ENCODE results near the gene DPP6. TPM values are rescaled to one million over a fixed set of nuclear protein-coding genes. Genes with fewer than 3 reads are reported as not detected.

Gene DPP6
- total RNA-seq, 2 experiments from 2014 or later: not detected

DNA sequence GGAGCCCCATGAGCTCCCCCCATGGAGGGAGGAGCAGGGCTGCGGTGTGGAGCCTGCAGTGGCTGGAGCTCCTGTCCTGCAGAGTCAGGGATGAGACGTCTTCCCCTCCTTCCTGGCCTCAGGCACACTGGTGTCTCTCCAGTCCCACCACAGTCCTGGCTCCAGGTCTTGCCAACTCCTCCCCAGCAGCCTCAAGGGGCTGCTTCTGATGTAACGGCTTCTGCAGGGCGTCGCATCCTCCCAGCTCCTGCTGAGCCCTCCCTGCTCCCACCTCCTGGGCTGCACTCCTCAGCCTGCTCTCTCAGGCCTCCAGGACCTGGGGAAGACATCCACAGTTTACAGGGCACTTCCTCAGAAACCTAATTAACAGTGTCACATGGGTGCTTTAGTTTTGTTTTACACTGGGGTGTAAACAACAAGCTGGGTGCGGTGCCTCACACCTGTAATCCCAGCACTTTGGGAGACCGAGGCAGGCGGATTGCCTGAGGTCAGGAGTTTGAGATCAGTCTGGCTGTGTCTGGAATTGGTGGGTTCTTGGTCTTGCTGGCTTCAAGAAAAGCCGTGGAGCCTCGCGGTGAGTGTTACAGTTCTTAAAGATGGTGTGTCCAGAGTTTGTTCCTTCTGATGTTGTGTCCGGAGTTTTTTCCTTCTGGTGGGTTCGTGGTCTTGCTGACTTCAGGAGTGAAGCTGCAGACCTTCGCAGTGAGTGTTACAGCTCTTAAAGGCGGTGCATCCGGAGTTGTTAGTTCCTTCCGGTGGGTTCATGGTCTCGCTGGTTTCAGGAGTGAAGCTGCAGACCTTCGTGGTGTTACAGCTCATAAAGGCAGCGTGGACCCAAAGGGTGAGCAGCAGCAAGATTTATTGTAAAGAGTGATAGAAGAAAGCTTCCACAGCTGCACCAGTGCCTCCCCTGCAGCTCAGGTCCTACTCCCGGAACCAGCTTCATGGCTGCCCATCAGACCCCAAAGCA, 855.7 kb downstream of the DPP6 start:
- no peak for ATAC-seq (ENCODE audit: poor library complexity)
- POLR2A ChIA-PET: no interaction called here
- Histone ChIP-seq H3K36me3 (ENCODE audit: insufficient read depth, low read length) (no peaks in the 10 kb centered on the region), H3K9me3 (ENCODE audit: control insufficient read depth in 1 of 2, insufficient read depth in 1 of 2, low read length in 2 of 2) (peaks cover 0 to 12% of the 10 kb centered on the region in 2 experiments), H3K27me3 (ENCODE audit: control insufficient read depth in 1 of 2, insufficient read depth in 2 of 2, low read length in 2 of 2) (no peaks in the 10 kb centered on the region), H3K4me1 (ENCODE audit: insufficient read depth, low read length) (no peaks in the 10 kb centered on the region), H3K27ac (ENCODE audit: low read depth in 1 of 2, low read length in 2 of 2) (no peak overlapping the region), H3K4me3 (ENCODE audit: low read length) (no peak overlapping the region)
- H3K27ac Mint-ChIP-seq: no peak overlapping the region
- intact Hi-C loops (cut with DNase I, micrococcal nuclease): no loop called here
- no peaks in the 10 kb centered on the region for H3K9me3 Mint-ChIP-seq
- DNase-seq: no peak
- H3K36me3 Mint-ChIP-seq (ENCODE audit: low read depth): no peaks in the 10 kb centered on the region
- no peaks in the 10 kb centered on the region for H3K4me1 Mint-ChIP-seq (ENCODE audit: low read depth)
- TF ChIP-seq CTCF (IDR thresholded peaks at IDR 0.05): no peak
- H3K4me3 Mint-ChIP-seq: no peak overlapping the region
- H3K27me3 Mint-ChIP-seq: peaks cover 21% of the 10 kb centered on the region
- CTCF ChIA-PET: no interaction called here

GRCh38 chr7:154909241-154910105, 857.3 kb downstream of the DPP6 start:
- Histone ChIP-seq H3K36me3 (ENCODE audit: insufficient read depth, low read length) (no peaks in the 10 kb centered on the region), H3K27ac (ENCODE audit: low read depth in 1 of 2, low read length in 2 of 2) (no peak overlapping the region), H3K4me3 (ENCODE audit: low read length) (no peak overlapping the region), H3K4me1 (ENCODE audit: insufficient read depth, low read length) (peaks cover 10% of the 10 kb centered on the region), H3K9me3 (ENCODE audit: control insufficient read depth in 1 of 2, insufficient read depth in 1 of 2, low read length in 2 of 2) (peaks cover 0 to 10% of the 10 kb centered on the region in 2 experiments), H3K27me3 (ENCODE audit: control insufficient read depth in 1 of 2, insufficient read depth in 2 of 2, low read length in 2 of 2) (peaks cover 0 to 4% of the 10 kb centered on the region in 2 experiments)
- intact Hi-C loops (cut with DNase I, micrococcal nuclease): loop anchor here (5.0 to 10.0 kb wide), 2 partner anchors 98 to 1565 kb away; no protein-coding TSS in a partner anchor
- peaks cover 27% of the 10 kb centered on the region for H3K27me3 Mint-ChIP-seq
- no peaks in the 10 kb centered on the region for H3K36me3 Mint-ChIP-seq (ENCODE audit: low read depth)
- TF ChIP-seq CTCF (IDR thresholded peaks at IDR 0.05): no peak
- ATAC-seq (ENCODE audit: poor library complexity) (no peak), DNase-seq (no peak)
- H3K9me3 Mint-ChIP-seq: no peaks in the 10 kb centered on the region
- no peak overlapping the region for H3K27ac Mint-ChIP-seq
- peaks cover 5% of the 10 kb centered on the region for H3K4me1 Mint-ChIP-seq (ENCODE audit: low read depth)
- POLR2A ChIA-PET: no interaction called here
- CTCF ChIA-PET: no interaction called here
- H3K4me3 Mint-ChIP-seq: no peak overlapping the region

DNA sequence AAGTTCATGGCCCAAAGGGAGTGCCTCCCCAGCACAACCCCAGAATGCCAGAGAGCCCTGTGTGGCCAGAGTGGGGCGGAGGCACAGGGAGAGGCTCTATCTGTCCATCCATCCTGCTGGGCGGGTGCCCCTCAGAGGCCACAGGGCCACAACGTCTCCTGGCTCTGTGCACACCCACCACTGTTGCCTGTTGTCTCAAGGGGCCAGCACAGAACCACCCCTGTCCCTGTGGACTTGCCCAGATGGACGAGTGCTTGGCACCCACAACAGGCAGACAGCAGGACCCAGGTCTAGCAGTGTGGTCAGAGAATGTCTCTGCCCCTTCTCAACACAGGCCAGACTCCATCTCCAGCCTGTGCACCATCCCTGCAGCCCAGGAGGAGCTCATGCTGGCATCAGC, 857.9 kb downstream of the DPP6 start:
- ATAC-seq (ENCODE audit: poor library complexity): no peak
- peaks cover 10% of the 10 kb centered on the region for H3K4me1 ChIP-seq (ENCODE audit: insufficient read depth, low read length)
- Mint-ChIP-seq H3K27ac (no peak overlapping the region), H3K4me1 (ENCODE audit: low read depth) (peaks cover 5% of the 10 kb centered on the region), H3K9me3 (no peaks in the 10 kb centered on the region), H3K27me3 (peaks cover 24% of the 10 kb centered on the region), H3K36me3 (ENCODE audit: low read depth) (no peaks in the 10 kb centered on the region), H3K4me3 (no peak overlapping the region)
- intact Hi-C loops (cut with DNase I, micrococcal nuclease): loop anchor here (5.0 to 10.0 kb wide), 2 partner anchors 97 to 1565 kb away; no protein-coding TSS in a partner anchor
- no peak overlapping the region for H3K4me3 ChIP-seq (ENCODE audit: low read length)
- H3K36me3 ChIP-seq (ENCODE audit: insufficient read depth, low read length): no peaks in the 10 kb centered on the region
- peaks cover 0 to 8% of the 10 kb centered on the region in 2 experiments for H3K27me3 ChIP-seq (ENCODE audit: control insufficient read depth in 1 of 2, insufficient read depth in 2 of 2, low read length in 2 of 2)
- no peak for DNase-seq
- TF ChIP-seq CTCF (IDR thresholded peaks at IDR 0.05): no peak
- CTCF ChIA-PET: no interaction called here
- POLR2A ChIA-PET: no interaction called here
- H3K27ac ChIP-seq (ENCODE audit: low read depth in 1 of 2, low read length in 2 of 2): no peak overlapping the region
- H3K9me3 ChIP-seq (ENCODE audit: control insufficient read depth in 1 of 2, insufficient read depth in 1 of 2, low read length in 2 of 2): peaks cover 0 to 12% of the 10 kb centered on the region in 2 experiments

Data from CD4-positive, alpha-beta T cell (primary cell).